A549 treated with CORT108297 at 1 μM for 4 hours (cell line): ENCODE results near the gene REX1BD. TPM values are rescaled to one million over a fixed set of nuclear protein-coding genes. Genes with fewer than 3 reads are reported as not detected.

Source experiments
- total RNA-seq: library from RNA; stranded (reverse); fragments of 200-300 nt; extraction: Qiagen RNA extraction; gene quantifications from 5 replicates; pipeline ENCODE4 v1.2.3, GENCODE V29; 2022

The REX1BD gene
- 36.5 to 63.0 TPM (median 58.2 TPM) in 5 replicates for total RNA-seq

DNA sequence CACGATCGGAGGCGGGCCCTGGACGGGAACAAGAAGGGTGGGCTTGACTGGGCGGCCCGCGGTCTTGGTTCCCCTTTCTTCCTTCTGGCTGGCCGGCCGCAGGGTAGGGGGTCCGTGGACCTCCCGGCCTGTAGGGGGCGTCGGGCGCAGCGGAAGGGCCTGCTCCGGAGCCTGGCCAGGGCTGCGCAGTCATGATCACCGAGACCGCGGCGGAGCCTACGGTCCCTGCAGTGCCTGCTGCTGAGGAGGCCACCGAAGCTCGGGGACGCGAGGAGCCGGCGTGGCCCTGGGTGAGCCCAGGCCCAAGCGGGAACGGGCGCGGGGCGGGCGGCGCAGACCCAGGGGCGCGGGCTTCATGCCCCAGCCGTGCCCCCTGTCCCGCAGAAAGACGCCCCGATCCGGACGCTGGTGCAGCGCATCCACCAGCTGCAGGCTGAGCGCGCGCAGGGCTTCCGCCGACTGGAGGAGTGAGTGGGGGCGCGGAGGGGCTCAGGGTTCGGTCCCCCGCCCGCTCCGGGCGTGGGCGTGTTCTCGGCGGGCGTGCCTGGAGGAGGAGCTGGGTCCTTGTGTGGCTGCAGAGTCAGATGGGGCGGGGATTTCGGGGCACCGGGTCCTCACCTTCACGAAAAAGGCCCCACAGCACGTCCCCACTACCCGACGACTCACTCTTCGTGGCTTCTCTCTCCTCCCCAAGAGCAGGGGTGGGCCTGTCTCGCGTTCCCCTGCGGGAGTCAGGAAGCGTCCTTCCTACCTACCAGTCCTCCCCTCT lies at the start of gene REX1BD:
Gene REX1BD, plus strand, starts transcription at position 188 of the 769 bp plus-strand sequence. Its CDS starts 4 bp downstream, at position 192.

DNA sequence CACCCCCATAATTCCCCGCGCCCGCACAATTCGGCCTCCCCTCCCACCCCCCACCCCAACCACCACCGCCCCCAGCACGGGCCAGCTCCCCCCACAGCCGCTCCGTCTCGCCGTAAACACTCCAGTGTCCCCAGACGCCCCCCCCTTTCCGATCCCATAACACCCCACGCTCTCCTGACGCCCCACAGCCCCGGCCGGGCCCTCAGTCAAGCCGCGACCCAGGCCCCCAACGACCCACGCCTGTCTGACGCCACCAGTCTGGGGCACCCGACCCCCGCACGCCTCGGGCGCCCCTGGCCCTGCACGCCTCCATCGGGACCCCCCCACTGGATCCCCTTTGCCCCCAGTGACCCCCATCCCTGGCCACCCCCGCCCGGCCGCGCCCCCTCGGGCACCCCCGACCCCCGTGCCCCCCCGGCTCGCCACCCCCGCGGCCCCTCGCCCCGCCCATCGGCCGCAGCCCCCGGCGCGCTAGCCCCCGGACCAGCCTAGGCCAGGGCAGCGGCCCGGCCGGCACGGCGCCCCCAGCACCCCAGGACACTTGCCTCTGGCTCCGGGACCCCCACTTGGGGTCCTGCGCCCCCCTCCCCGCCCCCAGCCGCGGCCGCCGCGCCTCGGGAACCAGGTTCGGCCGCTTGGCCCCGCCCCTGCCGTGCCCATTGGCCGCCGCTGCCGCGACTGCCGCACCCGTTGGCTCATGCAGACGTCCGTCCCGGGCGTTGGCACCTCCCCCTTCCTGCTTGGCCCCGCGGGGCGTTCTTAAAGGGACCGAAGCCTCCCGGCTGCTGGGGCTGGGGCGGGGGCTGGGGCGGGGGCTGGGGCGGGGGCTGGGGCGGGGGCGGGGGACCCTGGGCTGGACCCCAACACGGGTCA lies 45.4 kb upstream of the REX1BD start, which contains the start of gene FKBP8:
Gene FKBP8, minus strand, starts transcription at position 633 of the 873 bp plus-strand sequence. CDS start 1,603 bp downstream, outside the sequence.

GRCh38 chr19:18557411-18558201 lies 31.0 kb upstream of the REX1BD start, which contains the start of gene KXD1:
Gene KXD1, plus strand, starts transcription at chr19:18557870. Its CDS starts 4,187 bp downstream, at chr19:18562057.

GRCh38 chr19:18571564-18572344 lies 16.8 kb upstream of the REX1BD start, which contains the start of gene UBA52:
Gene UBA52, plus strand, starts transcription at chr19:18571857. Its CDS starts 1,444 bp downstream, at chr19:18573301.

DNA sequence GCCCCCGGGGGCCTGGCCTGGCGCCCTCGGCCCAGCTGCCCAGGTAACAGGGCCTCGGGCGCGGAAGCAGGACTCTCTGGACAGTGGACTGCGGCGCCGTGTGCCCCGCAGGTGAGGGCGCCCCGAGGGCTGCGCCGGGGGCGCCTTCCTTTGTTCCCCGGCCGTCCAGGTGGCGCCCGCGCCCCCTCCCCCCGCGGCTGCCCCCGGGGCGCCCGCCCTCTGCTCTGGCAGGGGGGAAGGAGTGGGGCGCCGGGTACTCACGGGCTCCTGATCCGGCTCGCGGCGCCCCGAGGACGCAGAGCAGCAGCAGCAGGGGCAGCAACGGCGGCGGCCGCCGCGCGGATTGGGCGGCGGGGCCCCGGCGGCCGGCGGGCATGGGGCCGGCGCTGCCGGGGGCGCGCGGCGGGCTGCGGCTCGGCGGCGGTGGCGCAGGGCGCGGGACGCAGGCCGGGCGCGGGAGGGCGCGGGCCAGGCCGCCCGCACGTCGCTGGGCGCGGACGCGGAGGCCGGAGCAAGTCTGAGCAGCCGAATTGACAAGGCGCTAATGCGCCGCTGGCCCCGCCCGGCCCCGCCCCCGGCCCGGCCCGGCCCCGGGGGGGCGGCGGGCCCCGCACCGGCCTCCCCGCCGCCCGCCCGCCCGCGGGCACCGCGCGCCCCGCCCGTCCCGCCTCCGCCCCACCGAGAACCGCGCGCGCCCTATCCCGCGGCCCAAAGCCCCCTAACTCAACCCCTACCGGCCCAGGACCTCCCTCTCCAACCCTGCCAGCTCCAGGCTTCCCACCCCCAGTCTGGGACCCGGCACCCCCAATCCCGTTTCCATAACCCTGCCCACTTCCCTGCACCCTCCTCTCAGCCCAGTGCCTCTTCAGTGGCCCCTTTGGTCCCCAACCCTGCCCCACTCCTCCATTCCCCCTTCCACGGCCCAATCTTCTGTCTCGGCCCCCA lies 18.0 kb downstream of the REX1BD start, which contains the start of gene CRLF1:
Gene CRLF1, minus strand, starts transcription at position 519 of the 945 bp plus-strand sequence. Its CDS starts 143 bp downstream, at position 376.

GRCh38 chr19:18612772-18613588 lies 24.4 kb downstream of the REX1BD start, which contains the start of gene TMEM59L:
Gene TMEM59L, plus strand, starts transcription at chr19:18612870. Its CDS starts 89 bp downstream, at chr19:18612959.

DNA sequence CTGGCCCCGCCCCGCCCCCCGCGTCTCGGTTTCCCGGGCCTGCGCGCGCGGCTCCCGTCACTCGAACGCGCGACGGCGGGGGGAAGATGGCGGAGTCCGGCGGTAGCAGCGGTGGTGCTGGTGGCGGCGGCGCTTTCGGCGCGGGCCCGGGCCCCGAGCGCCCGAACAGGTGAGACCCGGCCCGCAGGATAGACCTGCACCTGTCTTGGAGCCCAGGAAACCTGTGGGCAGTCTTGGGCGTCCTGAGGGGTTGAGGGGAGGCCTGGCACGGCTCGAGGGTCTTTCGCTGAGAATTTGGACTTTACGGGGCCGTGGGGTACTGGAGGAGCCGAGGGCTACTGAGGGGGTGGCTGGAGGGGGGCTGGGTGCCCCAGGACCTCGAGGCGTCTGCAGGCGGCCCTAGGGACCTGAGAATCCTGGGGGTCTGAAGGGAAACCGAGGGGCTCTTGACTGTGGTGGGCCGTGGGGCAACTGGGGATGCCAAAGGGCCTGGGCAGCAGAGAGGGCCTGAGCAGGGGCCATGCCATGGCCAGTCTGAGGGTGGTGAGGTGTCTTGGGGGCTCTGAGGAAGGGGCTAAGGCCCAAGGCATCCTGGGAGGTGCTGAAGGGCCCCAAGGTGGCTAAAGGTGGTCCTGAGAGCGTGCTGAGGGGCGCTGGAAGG lies 48.5 kb downstream of the REX1BD start, which contains the start of gene KLHL26:
Gene KLHL26, plus strand, starts transcription at position 60 of the 661 bp plus-strand sequence. Its CDS starts 27 bp downstream, at position 87.

Other genes starting within 250 kb of the REX1BD start
- 2.1 to 3.4 TPM (median 3.0 TPM) in 5 replicates for gene PGPEP1, start 248.2 kb upstream of the REX1BD start, total RNA-seq
- 26.2 to 63.2 TPM (median 48.3 TPM) in 5 replicates for gene GDF15, start 202.6 kb upstream of the REX1BD start, total RNA-seq
- gene LRRC25, start 191.2 kb upstream of the REX1BD start, total RNA-seq: not detected in 5 replicates
- 40.6 to 63.0 TPM (median 53.8 TPM) in 5 replicates for gene SSBP4, start 169.4 kb upstream of the REX1BD start, total RNA-seq
- gene ISYNA1, start 150.7 kb upstream of the REX1BD start, total RNA-seq: 25.9 to 47.4 TPM (median 43.7 TPM) in 5 replicates
- gene ELL, start 66.7 kb upstream of the REX1BD start, total RNA-seq: 3.5 to 5.9 TPM (median 5.1 TPM) in 5 replicates
- 116 to 162 TPM (median 158 TPM) in 5 replicates for gene FKBP8, start 45.2 kb upstream of the REX1BD start, total RNA-seq
- 84.8 to 109 TPM (median 104 TPM) in 5 replicates for gene KXD1, start 30.9 kb upstream of the REX1BD start, total RNA-seq
- 1,020 to 1,245 TPM (median 1,197 TPM) in 5 replicates for gene UBA52, start 16.9 kb upstream of the REX1BD start, total RNA-seq
- gene CRLF1, start 18.0 kb downstream of the REX1BD start, total RNA-seq: 2.5 to 6.0 TPM (median 4.5 TPM) in 5 replicates
- 3.9 to 6.7 TPM (median 5.9 TPM) in 5 replicates for gene TMEM59L, start 24.1 kb downstream of the REX1BD start, total RNA-seq
- 2.2 to 4.2 TPM (median 3.3 TPM) in 5 replicates for gene KLHL26, start 48.2 kb downstream of the REX1BD start, total RNA-seq
- gene CRTC1, start 94.9 kb downstream of the REX1BD start, total RNA-seq: 3.4 to 5.5 TPM (median 4.2 TPM) in 5 replicates
- 0.04 to 0.06 TPM (median 0.05 TPM) in 4 of 5 replicates, not detected in the other for gene COMP, start 202.5 kb downstream of the REX1BD start, total RNA-seq
- gene UPF1, start 243.2 kb downstream of the REX1BD start, total RNA-seq: 33.1 to 46.1 TPM (median 41.4 TPM) in 5 replicates